Measurements from ENCODE around the gene COPG2.

COPG2 gene

GRCh38 chr7:130475776-130476175 lies 192.8 kb downstream of the COPG2 start:
- no peak for DNase-seq (ENCODE audit: low read depth in 3 of 3)

GRCh38 chr7:130473876-130474275 lies 194.7 kb downstream of the COPG2 start:
- DNase-seq (ENCODE audit: low read depth in 3 of 3) = no peak

GRCh38 chr7:130473289-130473688 lies 195.3 kb downstream of the COPG2 start:
- no peak for DNase-seq (ENCODE audit: low read depth in 3 of 3)

- DNase-seq (ENCODE audit: low read depth in 3 of 3) = no peak
These were observed 196.6 kb downstream of the COPG2 start for GRCh38 chr7:130471974-130472373.

- DNase-seq (ENCODE audit: low read depth in 3 of 3) = no peak
These were observed 199.9 kb downstream of the COPG2 start for GRCh38 chr7:130468612-130469011.

- no peak for DNase-seq (ENCODE audit: low read depth in 3 of 3)
These were observed 204.8 kb downstream of the COPG2 start for GRCh38 chr7:130463553-130464434.

- no peak for DNase-seq (ENCODE audit: low read depth in 3 of 3)
These were observed 207.3 kb downstream of the COPG2 start for GRCh38 chr7:130461272-130461671.

GRCh38 chr7:130458257-130458656 lies 210.3 kb downstream of the COPG2 start:
- DNase-seq (ENCODE audit: low read depth in 3 of 3) = no peak
